PC-9 (cell line): ENCODE data around the gene RASSF4. TPM values are rescaled to one million over a fixed set of nuclear protein-coding genes. Genes with fewer than 3 reads are reported as not detected.

Experiments
- BruUV-seq: library from RNA; stranded (reverse); fragments of 400-500 nt; replicated peaks from 2 replicates; lab custom pipeline; 2021; lab: Mats Ljungman, UMichigan
- CTCF ChIA-PET: fragments of 300-600 bp; sonication (Branson Sonifier 250); formaldehyde crosslinking; loops from one replicate; lab custom pipeline; 2022; ENCODE audit warnings: antibody characterized with exemption; lab: Charles Lee
- POLR2A ChIA-PET: fragments of 300-600 bp; sonication (Branson Sonifier 250); formaldehyde crosslinking; loops from one replicate; lab custom pipeline; 2022; ENCODE audit warnings: antibody characterized with exemption; ENCODE audit not compliant: unreplicated experiment; lab: Charles Lee
- DNase-seq, 2 experiments: peaks; one replicate each; pipeline versions ENCODE4 v3.0.0 to v3.0.0-alpha.2; 2015 to 2022; ENCODE audit warnings: mixed read lengths in 1 of 2
- H2AFZ ChIP-seq: fragments of 200-600 bp; sonication (generic); 2 replicates; pipeline ENCODE4 v1.8.1; 2017; ENCODE audit warnings: antibody characterized with exemption
- H3F3A ChIP-seq: fragments of 200-600 bp; sonication (generic); 2 replicates; pipeline ENCODE4 v1.8.1; 2017; ENCODE audit warnings: antibody characterized with exemption, mild to moderate bottlenecking, low read depth; ENCODE audit not compliant: insufficient read depth
- H3K27ac ChIP-seq: fragments of 200-600 bp; sonication (generic); 2 replicates; pipeline ENCODE4 v1.6.1; 2016; ENCODE audit warnings: mixed run types
- H3K27me3 ChIP-seq: fragments of 200-600 bp; sonication (generic); 2 replicates; pipeline ENCODE4 v1.6.1; 2016; ENCODE audit warnings: low read depth, mixed run types; ENCODE audit not compliant: insufficient read depth
- H3K36me3 ChIP-seq: fragments of 200-600 bp; sonication (generic); 2 replicates; pipeline ENCODE4 v1.6.1; 2016; ENCODE audit warnings: low read depth, mixed run types
- H3K4me1 ChIP-seq: fragments of 200-600 bp; sonication (generic); replicated peaks from 2 replicates; pipeline ENCODE4 v1.6.1; 2016; ENCODE audit warnings: mixed run types; ENCODE audit not compliant: insufficient read depth
- H3K4me2 ChIP-seq: fragments of 200-600 bp; sonication (generic); 2 replicates; pipeline ENCODE4 v1.6.1; 2017; ENCODE audit warnings: mixed run types
- H3K4me3 ChIP-seq: fragments of 200-600 bp; sonication (generic); 2 replicates; pipeline ENCODE4 v1.6.1; 2016; ENCODE audit warnings: mixed run types
- H3K79me2 ChIP-seq: fragments of 200-600 bp; sonication (generic); 2 replicates; pipeline ENCODE4 v1.6.1; 2017; ENCODE audit warnings: low read depth, mixed run types
- H3K9me2 ChIP-seq: fragments of 200-600 bp; sonication (generic); 2 replicates; pipeline ENCODE4 v1.8.1; 2017; ENCODE audit warnings: mild to moderate bottlenecking; ENCODE audit not compliant: insufficient read depth
- H3K9me3 ChIP-seq: fragments of 200-600 bp; sonication (generic); 2 replicates; pipeline ENCODE4 v1.8.1; 2016; ENCODE audit warnings: low read depth; ENCODE audit not compliant: insufficient read depth
- H4K20me1 ChIP-seq: fragments of 200-600 bp; sonication (generic); 2 replicates; pipeline ENCODE4 v1.8.1; 2017; ENCODE audit not compliant: insufficient read depth
- EZH2 ChIP-seq: fragments of 200-600 bp; sonication (generic); IDR thresholded peaks from 2 replicates; pipeline ENCODE4 v1.8.0; 2017; ENCODE audit warnings: antibody characterized with exemption, low read depth
- intact Hi-C: fragments of 100-400 bp; cut with micrococcal nuclease; formaldehyde crosslinking; loops from one replicate; pipeline ENCODE4 v1.10.0; 2022; ENCODE audit not compliant: unreplicated experiment
- total RNA-seq: library from RNA; stranded (reverse); gene quantifications from 2 replicates; pipeline ENCODE4 v1.2.3, GENCODE V29; 2021
- TF ChIP-seq, protein P1 (sequence below): fragments of 200-600 bp; sonication (generic); conservative IDR thresholded peaks from 2 replicates; pipeline ENCODE4 v1.6.1; 2017; ENCODE audit warnings: mixed run types, antibody characterized with exemption, mild to moderate bottlenecking, moderate library complexity

The RASSF4 gene
- total RNA-seq, 1 experiment from 2014 or later: 6.5 TPM

GRCh38 chr10:44983066-44983894 lies 23.7 kb downstream of the RASSF4 start:
- Histone ChIP-seq H3K9me2 (no peaks in the 10 kb centered on the region), H3K4me1 (peaks cover 48% of the 10 kb centered on the region), H3K27me3 (no peaks in the 10 kb centered on the region), H3K79me2 (peaks cover 2% of the 10 kb centered on the region), H3K4me2 (peak overlapping the region; percentile 81; the same call in 1 of the 2 replicates), H3K4me3 (no peak overlapping the region), H3F3A (peaks cover 24% of the 10 kb centered on the region; the same call in 1 of the 2 replicates), H3K36me3 (no peaks in the 10 kb centered on the region), H3K9me3 (no peaks in the 10 kb centered on the region), H4K20me1 (no peaks in the 10 kb centered on the region), H2AFZ (no peak overlapping the region), H3K27ac (no peak overlapping the region)
- DNase-seq: no peak
- no TSS peak for BruUV-seq
- CTCF ChIA-PET: no interaction called here
- POLR2A ChIA-PET: no interaction called here
- intact Hi-C loops: no loop called here
- TF ChIP-seq, protein P1, sequence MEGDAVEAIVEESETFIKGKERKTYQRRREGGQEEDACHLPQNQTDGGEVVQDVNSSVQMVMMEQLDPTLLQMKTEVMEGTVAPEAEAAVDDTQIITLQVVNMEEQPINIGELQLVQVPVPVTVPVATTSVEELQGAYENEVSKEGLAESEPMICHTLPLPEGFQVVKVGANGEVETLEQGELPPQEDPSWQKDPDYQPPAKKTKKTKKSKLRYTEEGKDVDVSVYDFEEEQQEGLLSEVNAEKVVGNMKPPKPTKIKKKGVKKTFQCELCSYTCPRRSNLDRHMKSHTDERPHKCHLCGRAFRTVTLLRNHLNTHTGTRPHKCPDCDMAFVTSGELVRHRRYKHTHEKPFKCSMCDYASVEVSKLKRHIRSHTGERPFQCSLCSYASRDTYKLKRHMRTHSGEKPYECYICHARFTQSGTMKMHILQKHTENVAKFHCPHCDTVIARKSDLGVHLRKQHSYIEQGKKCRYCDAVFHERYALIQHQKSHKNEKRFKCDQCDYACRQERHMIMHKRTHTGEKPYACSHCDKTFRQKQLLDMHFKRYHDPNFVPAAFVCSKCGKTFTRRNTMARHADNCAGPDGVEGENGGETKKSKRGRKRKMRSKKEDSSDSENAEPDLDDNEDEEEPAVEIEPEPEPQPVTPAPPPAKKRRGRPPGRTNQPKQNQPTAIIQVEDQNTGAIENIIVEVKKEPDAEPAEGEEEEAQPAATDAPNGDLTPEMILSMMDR: no peak
- TF ChIP-seq EZH2: no peak

DNA sequence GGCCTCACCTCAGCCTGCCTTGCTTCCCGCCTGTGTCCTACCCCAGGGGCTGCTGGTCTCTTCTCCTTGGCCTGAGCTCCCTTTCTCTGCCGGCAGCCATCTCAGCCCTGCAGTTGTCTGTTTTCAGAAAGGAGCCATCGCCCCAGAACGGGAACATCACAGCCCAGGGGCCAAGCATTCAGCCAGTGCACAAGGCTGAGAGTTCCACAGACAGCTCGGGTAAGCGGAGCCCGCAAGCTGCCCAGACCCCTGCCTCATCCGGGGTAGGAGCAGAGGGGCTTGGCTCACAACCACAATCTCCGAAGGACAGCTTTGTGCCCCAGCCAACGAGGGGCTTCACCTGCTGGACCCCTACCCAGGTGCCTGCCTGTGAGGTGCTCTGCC lies 24.3 kb downstream of the RASSF4 start:
- no peaks in the 10 kb centered on the region for H3K79me2 ChIP-seq
- ChIA-PET POLR2A (no interaction called here), CTCF (no interaction called here)
- DNase-seq: no peak
- no peaks in the 10 kb centered on the region for H3K9me3 ChIP-seq
- H3K4me1 ChIP-seq: peaks cover 45% of the 10 kb centered on the region
- intact Hi-C loops: no loop called here
- no peaks in the 10 kb centered on the region for H3K36me3 ChIP-seq
- no peak for TF ChIP-seq EZH2
- TF ChIP-seq, protein P1: no peak
- H4K20me1 ChIP-seq: no peaks in the 10 kb centered on the region
- no peaks in the 10 kb centered on the region for H3K27me3 ChIP-seq
- H3F3A ChIP-seq: peaks cover 23% of the 10 kb centered on the region; the same call in 1 of the 2 replicates
- H3K4me3 ChIP-seq: no peak overlapping the region
- H3K4me2 ChIP-seq: no peak overlapping the region
- BruUV-seq: no TSS peak
- H3K27ac ChIP-seq: no peak overlapping the region
- H2AFZ ChIP-seq: no peak overlapping the region
- no peaks in the 10 kb centered on the region for H3K9me2 ChIP-seq

GRCh38 chr10:44984671-44985101 lies 25.1 kb downstream of the RASSF4 start:
- no peaks in the 10 kb centered on the region for H4K20me1 ChIP-seq
- H3K79me2 ChIP-seq: no peaks in the 10 kb centered on the region
- peaks cover 37% of the 10 kb centered on the region for H3K4me1 ChIP-seq
- H3K9me2 ChIP-seq: no peaks in the 10 kb centered on the region
- intact Hi-C loops: no loop called here
- no peak overlapping the region for H3K4me3 ChIP-seq
- POLR2A ChIA-PET: no interaction called here
- no TSS peak for BruUV-seq
- CTCF ChIA-PET: no interaction called here
- DNase-seq: no peak
- no peaks in the 10 kb centered on the region for H3K36me3 ChIP-seq
- peaks cover 16% of the 10 kb centered on the region; the same call in 1 of the 2 replicates for H3F3A ChIP-seq
- H3K9me3 ChIP-seq: no peaks in the 10 kb centered on the region
- H3K27me3 ChIP-seq: no peaks in the 10 kb centered on the region
- H3K27ac ChIP-seq: no peak overlapping the region
- no peak overlapping the region for H3K4me2 ChIP-seq
- TF ChIP-seq EZH2: no peak
- TF ChIP-seq, protein P1: no peak
- no peak overlapping the region for H2AFZ ChIP-seq
